H1 (cell line): ENCODE results near the gene SLIT3. TPM values are rescaled to one million over a fixed set of nuclear protein-coding genes. Genes with fewer than 3 reads are reported as not detected.

ENCODE experiments used
- EZH2 ChIP-seq: fragments of 200-600 bp; sonication (generic); IDR thresholded peaks from 2 replicates; pipeline ENCODE4 v1.7.1; 2012; ENCODE audit warnings: low read depth, mild to moderate bottlenecking, moderate library complexity, low read length, inconsistent platforms; ENCODE audit not compliant: severe bottlenecking
- SP2 ChIP-seq: IDR thresholded peaks from 2 replicates; pipeline ENCODE4 v1.6.1; 2012; ENCODE audit warnings: mild to moderate bottlenecking, low read length, inconsistent platforms
- YY1 ChIP-seq: IDR thresholded peaks from 2 replicates; pipeline ENCODE4 v1.6.1; 2011; ENCODE audit warnings: low read depth, mild to moderate bottlenecking, low read length
- polyA plus RNA-seq, 7 experiments: library from polyadenylated mRNA; depleted of rRNA in 3 of 7; stranded (reverse) in 5 of 7; unstranded in 2 of 7; fragments of >200 nt in 5 of 7; fragments of 200-250 nt in 2 of 7; gene quantifications; 1 replicate in 5 of 7; 2 replicates in 1 of 7; 4 replicates in 1 of 7; pipeline versions ENCODE4 v1.2.1 to v1.2.3, GENCODE V29; 2011 to 2013; ENCODE audit warnings: missing spikeins in 2 of 7, mixed read lengths in 2 of 7
- total RNA-seq: library from RNA; stranded (reverse); fragmentation: NEBNext Ultra II Directional; extraction: Animal tissue kit (Norgen Biotek cat#: 25700); gene quantifications from 2 replicates; pipeline ENCODE4 v1.2.1, GENCODE V29; 2021
- TF ChIP-seq, protein P1 (sequence below): fragments of 300-600 bp; sonication (generic); IDR thresholded peaks from 2 replicates; pipeline ENCODE4 v1.7.1; 2012; ENCODE audit warnings: low read length, moderate library complexity, mild to moderate bottlenecking, inconsistent platforms; ENCODE audit not compliant: insufficient replicate concordance

The SLIT3 gene
- total and polyA plus RNA-seq, 2 of the 8 experiments (the other 6 are each of a cell fraction or from before 2014, with no cell fraction given): 1.1 to 1.2 TPM

DNA sequence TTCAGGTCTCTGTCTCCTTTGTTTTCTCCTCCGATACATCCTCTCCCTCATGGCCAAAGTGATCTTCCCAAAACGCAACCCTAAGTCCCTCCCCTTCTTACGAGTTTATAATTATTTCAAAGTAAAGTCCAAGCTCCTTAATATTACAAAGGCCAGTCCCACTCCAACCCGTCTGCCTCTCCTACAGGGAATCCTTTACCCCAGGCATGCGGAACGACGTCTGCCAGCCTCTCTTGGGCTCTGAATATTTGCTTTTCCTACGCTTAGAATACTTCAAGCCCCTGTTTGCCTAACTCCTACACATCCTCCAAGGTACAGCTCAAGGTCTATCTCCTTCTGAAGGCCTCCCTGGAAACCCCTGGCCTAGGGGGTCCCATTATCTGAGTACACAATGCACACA is 246.4 kb downstream of the SLIT3 start (continued):
- TF ChIP-seq, protein P1, sequence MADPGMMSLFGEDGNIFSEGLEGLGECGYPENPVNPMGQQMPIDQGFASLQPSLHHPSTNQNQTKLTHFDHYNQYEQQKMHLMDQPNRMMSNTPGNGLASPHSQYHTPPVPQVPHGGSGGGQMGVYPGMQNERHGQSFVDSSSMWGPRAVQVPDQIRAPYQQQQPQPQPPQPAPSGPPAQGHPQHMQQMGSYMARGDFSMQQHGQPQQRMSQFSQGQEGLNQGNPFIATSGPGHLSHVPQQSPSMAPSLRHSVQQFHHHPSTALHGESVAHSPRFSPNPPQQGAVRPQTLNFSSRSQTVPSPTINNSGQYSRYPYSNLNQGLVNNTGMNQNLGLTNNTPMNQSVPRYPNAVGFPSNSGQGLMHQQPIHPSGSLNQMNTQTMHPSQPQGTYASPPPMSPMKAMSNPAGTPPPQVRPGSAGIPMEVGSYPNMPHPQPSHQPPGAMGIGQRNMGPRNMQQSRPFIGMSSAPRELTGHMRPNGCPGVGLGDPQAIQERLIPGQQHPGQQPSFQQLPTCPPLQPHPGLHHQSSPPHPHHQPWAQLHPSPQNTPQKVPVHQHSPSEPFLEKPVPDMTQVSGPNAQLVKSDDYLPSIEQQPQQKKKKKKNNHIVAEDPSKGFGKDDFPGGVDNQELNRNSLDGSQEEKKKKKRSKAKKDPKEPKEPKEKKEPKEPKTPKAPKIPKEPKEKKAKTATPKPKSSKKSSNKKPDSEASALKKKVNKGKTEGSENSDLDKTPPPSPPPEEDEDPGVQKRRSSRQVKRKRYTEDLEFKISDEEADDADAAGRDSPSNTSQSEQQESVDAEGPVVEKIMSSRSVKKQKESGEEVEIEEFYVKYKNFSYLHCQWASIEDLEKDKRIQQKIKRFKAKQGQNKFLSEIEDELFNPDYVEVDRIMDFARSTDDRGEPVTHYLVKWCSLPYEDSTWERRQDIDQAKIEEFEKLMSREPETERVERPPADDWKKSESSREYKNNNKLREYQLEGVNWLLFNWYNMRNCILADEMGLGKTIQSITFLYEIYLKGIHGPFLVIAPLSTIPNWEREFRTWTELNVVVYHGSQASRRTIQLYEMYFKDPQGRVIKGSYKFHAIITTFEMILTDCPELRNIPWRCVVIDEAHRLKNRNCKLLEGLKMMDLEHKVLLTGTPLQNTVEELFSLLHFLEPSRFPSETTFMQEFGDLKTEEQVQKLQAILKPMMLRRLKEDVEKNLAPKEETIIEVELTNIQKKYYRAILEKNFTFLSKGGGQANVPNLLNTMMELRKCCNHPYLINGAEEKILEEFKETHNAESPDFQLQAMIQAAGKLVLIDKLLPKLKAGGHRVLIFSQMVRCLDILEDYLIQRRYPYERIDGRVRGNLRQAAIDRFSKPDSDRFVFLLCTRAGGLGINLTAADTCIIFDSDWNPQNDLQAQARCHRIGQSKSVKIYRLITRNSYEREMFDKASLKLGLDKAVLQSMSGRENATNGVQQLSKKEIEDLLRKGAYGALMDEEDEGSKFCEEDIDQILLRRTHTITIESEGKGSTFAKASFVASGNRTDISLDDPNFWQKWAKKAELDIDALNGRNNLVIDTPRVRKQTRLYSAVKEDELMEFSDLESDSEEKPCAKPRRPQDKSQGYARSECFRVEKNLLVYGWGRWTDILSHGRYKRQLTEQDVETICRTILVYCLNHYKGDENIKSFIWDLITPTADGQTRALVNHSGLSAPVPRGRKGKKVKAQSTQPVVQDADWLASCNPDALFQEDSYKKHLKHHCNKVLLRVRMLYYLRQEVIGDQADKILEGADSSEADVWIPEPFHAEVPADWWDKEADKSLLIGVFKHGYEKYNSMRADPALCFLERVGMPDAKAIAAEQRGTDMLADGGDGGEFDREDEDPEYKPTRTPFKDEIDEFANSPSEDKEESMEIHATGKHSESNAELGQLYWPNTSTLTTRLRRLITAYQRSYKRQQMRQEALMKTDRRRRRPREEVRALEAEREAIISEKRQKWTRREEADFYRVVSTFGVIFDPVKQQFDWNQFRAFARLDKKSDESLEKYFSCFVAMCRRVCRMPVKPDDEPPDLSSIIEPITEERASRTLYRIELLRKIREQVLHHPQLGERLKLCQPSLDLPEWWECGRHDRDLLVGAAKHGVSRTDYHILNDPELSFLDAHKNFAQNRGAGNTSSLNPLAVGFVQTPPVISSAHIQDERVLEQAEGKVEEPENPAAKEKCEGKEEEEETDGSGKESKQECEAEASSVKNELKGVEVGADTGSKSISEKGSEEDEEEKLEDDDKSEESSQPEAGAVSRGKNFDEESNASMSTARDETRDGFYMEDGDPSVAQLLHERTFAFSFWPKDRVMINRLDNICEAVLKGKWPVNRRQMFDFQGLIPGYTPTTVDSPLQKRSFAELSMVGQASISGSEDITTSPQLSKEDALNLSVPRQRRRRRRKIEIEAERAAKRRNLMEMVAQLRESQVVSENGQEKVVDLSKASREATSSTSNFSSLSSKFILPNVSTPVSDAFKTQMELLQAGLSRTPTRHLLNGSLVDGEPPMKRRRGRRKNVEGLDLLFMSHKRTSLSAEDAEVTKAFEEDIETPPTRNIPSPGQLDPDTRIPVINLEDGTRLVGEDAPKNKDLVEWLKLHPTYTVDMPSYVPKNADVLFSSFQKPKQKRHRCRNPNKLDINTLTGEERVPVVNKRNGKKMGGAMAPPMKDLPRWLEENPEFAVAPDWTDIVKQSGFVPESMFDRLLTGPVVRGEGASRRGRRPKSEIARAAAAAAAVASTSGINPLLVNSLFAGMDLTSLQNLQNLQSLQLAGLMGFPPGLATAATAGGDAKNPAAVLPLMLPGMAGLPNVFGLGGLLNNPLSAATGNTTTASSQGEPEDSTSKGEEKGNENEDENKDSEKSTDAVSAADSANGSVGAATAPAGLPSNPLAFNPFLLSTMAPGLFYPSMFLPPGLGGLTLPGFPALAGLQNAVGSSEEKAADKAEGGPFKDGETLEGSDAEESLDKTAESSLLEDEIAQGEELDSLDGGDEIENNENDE: no peak
- TF ChIP-seq SP2: no peak
- TF ChIP-seq EZH2: no peak
- TF ChIP-seq YY1: no peak
